SK-N-SH (cell line): Measurements from ENCODE around the gene HDAC11. TPM values are rescaled to one million over a fixed set of nuclear protein-coding genes. Genes with fewer than 3 reads are reported as not detected.
A peak's percentile ranks its signal among the peaks of the same experiment; 100 is the strongest.

Experiments
- CTCF ChIA-PET: fragments of 300-600, 350-600 bp; formaldehyde crosslinking; extraction: SDS; loops from one replicate; lab custom pipeline; 2021; lab: Yijun Ruan, JAX
- POLR2A ChIA-PET: fragments of 350-600 bp; sonication (Branson Sonifier 250); formaldehyde crosslinking; extraction: SDS; loops from one replicate; lab custom pipeline; 2020; ENCODE audit warnings: antibody characterized with exemption, inconsistent platforms; lab: Yijun Ruan, JAX
- DNase-seq: peaks from one replicate; pipeline ENCODE4 v3.0.0; 2012
- H2AFZ ChIP-seq: fragments of 200-600 bp; sonication (generic); 2 replicates; pipeline ENCODE4 v1.8.1; 2016; ENCODE audit warnings: antibody characterized with exemption, mild to moderate bottlenecking, low read depth
- H3F3A ChIP-seq: fragments of 200-600 bp; sonication (generic); replicated peaks from 2 replicates; pipeline ENCODE3; 2016; ENCODE audit warnings: antibody characterized with exemption, mild to moderate bottlenecking; ENCODE audit not compliant: insufficient read depth
- H3K27ac ChIP-seq, 2 experiments: fragments of 200-500 bp in 1 of 2; fragments of 200-600 bp in 1 of 2; sonication (Bioruptor generic) in 1 of 2; sonication (generic), shearing (Covaris generic) in 1 of 2; 2 replicates each; pipeline versions ENCODE4 v1.5.1 to v1.6.1; 2014 to 2016; ENCODE audit warnings: low read depth in 2 of 2, inconsistent platforms in 1 of 2, low read length in 1 of 2, mild to moderate bottlenecking in 1 of 2, mixed read lengths in 1 of 2
- H3K27me3 ChIP-seq: fragments of 200-600 bp; sonication (generic), shearing (Covaris generic); 2 replicates; pipeline ENCODE4 v1.6.1; 2016; ENCODE audit warnings: mixed run types; ENCODE audit not compliant: insufficient read depth
- H3K36me3 ChIP-seq, 2 experiments: fragments of 200-500 bp in 1 of 2; fragments of 200-600 bp in 1 of 2; sonication (Bioruptor generic) in 1 of 2; sonication (generic) in 1 of 2; replicated peaks in 1 of 2; 2 replicates each; pipeline versions ENCODE3 to v1.5.1; 2014 to 2016; ENCODE audit warnings: low read length in 1 of 2, mild to moderate bottlenecking in 1 of 2; ENCODE audit not compliant: insufficient read depth in 2 of 2, control insufficient read depth in 1 of 2
- H3K4me1 ChIP-seq, 2 experiments: fragments of 200-500 bp in 1 of 2; fragments of 200-600 bp in 1 of 2; sonication (Bioruptor generic) in 1 of 2; sonication (generic), shearing (Covaris generic) in 1 of 2; 2 replicates each; pipeline versions ENCODE4 v1.5.1 to v1.6.1; 2014 to 2016; ENCODE audit warnings: low read depth in 1 of 2, low read length in 1 of 2, mixed run types in 1 of 2; ENCODE audit not compliant: insufficient read depth in 2 of 2, control insufficient read depth in 1 of 2
- H3K4me2 ChIP-seq: fragments of 200-600 bp; sonication (generic), shearing (Covaris generic); 2 replicates; pipeline ENCODE4 v1.6.1; 2017; ENCODE audit warnings: mixed run types
- H3K4me3 ChIP-seq, 2 experiments: fragments of 200-500 bp in 1 of 2; fragments of 200-600 bp in 1 of 2; sonication (Bioruptor generic) in 1 of 2; sonication (generic), shearing (Covaris generic) in 1 of 2; 2 replicates each; pipeline versions ENCODE4 v1.5.1 to v1.8.1; 2014 to 2016; ENCODE audit warnings: low read depth in 2 of 2, inconsistent platforms in 1 of 2, low read length in 1 of 2, mild to moderate bottlenecking in 1 of 2, mixed read lengths in 1 of 2, moderate library complexity in 1 of 2
- H3K79me2 ChIP-seq: fragments of 200-600 bp; sonication (generic); 2 replicates; pipeline ENCODE4 v1.8.1; 2017; ENCODE audit warnings: mild to moderate bottlenecking; ENCODE audit not compliant: insufficient read depth
- H3K9ac ChIP-seq: fragments of 200-600 bp; sonication (generic); 2 replicates; pipeline ENCODE4 v1.6.1; 2017; ENCODE audit warnings: mixed run types
- H3K9me2 ChIP-seq: fragments of 200-600 bp; sonication (generic); 2 replicates; pipeline ENCODE4 v1.6.1; 2017; ENCODE audit warnings: mixed run types
- H3K9me3 ChIP-seq: fragments of 200-600 bp; sonication (generic); 2 replicates; pipeline ENCODE4 v1.6.1; 2017; ENCODE audit warnings: mixed run types, mild to moderate bottlenecking, moderate library complexity
- H4K20me1 ChIP-seq: fragments of 200-600 bp; sonication (generic); 2 replicates; pipeline ENCODE4 v1.6.1; 2017; ENCODE audit warnings: mild to moderate bottlenecking, mixed run types; ENCODE audit not compliant: insufficient read depth
- CHD2 ChIP-seq: fragments of 150-350 bp; IDR thresholded peaks from 2 replicates; pipeline ENCODE4 v1.6.1; 2018; ENCODE audit warnings: low read length; ENCODE audit not compliant: partially characterized antibody
- CTCF ChIP-seq: fragments of 200-600 bp; sonication (generic); IDR thresholded peaks from 2 replicates; pipeline ENCODE4 v1.6.1; 2017; ENCODE audit warnings: antibody characterized with exemption, mild to moderate bottlenecking, moderate library complexity
- ELF1 ChIP-seq: IDR thresholded peaks from 2 replicates; pipeline ENCODE4 v1.4.0; 2012
- EP300 ChIP-seq, 2 experiments: IDR thresholded peaks; 2 replicates each; pipeline versions ENCODE4 v1.4.0 to v1.6.1; 2012; ENCODE audit warnings: borderline replicate concordance in 1 of 2, low read depth in 1 of 2, low read length in 1 of 2
- EZH2phosphoT487 ChIP-seq: fragments of 200-600 bp; sonication (generic); IDR thresholded peaks from 2 replicates; pipeline ENCODE4 v1.6.1; 2017; ENCODE audit warnings: low read depth, mixed run types, mild to moderate bottlenecking, antibody characterized with exemption, moderate library complexity, borderline replicate concordance
- FOSL2 ChIP-seq: IDR thresholded peaks from 2 replicates; pipeline ENCODE4 v1.4.0; 2012; ENCODE audit warnings: low read depth, mild to moderate bottlenecking, moderate library complexity, borderline replicate concordance
- FOXJ3 ChIP-seq: sonication (generic); formaldehyde crosslinking; IDR thresholded peaks from 2 replicates; pipeline ENCODE4 v1.5.1; 2020; ENCODE audit warnings: mild to moderate bottlenecking, missing genetic modification reagents
- GATA2 ChIP-seq: sonication (generic); formaldehyde crosslinking; IDR thresholded peaks from 2 replicates; pipeline ENCODE4 v1.5.0; 2020; ENCODE audit warnings: mild to moderate bottlenecking, missing genetic modification reagents
- IRF3 ChIP-seq: fragments of 150-350 bp; IDR thresholded peaks from 2 replicates; pipeline ENCODE4 v1.6.1; 2016; ENCODE audit warnings: mild to moderate bottlenecking, low read depth, low read length
- JUND ChIP-seq: IDR thresholded peaks from 2 replicates; pipeline ENCODE4 v1.4.0; 2012
- MAX ChIP-seq: IDR thresholded peaks from 2 replicates; pipeline ENCODE4 v1.4.0; 2012; ENCODE audit warnings: low read depth
- MXI1 ChIP-seq: IDR thresholded peaks from 2 replicates; pipeline ENCODE4 v1.6.1; 2012; ENCODE audit warnings: mild to moderate bottlenecking, low read depth, low read length, improper control_type of control experiment
- NRF1 ChIP-seq: IDR thresholded peaks from 2 replicates; pipeline ENCODE4 v1.6.1; 2012; ENCODE audit warnings: low read depth, mild to moderate bottlenecking, low read length
- PBX3 ChIP-seq: IDR thresholded peaks from 2 replicates; pipeline ENCODE4; 2012
- RAD21 ChIP-seq: IDR thresholded peaks from 2 replicates; pipeline ENCODE4 v1.6.1; 2012; ENCODE audit warnings: mild to moderate bottlenecking, low read length
- RCOR1 ChIP-seq: fragments of 150-350 bp; IDR thresholded peaks from 2 replicates; pipeline ENCODE4 v1.6.1; 2017; ENCODE audit warnings: antibody characterized with exemption, low read length
- REST ChIP-seq: IDR thresholded peaks from 2 replicates; pipeline ENCODE4 v1.6.1; 2012; ENCODE audit warnings: mild to moderate bottlenecking, low read depth, low read length, moderate library complexity
- RXRA ChIP-seq: IDR thresholded peaks from 2 replicates; pipeline ENCODE4 v1.4.0; 2012; ENCODE audit warnings: low read depth, mild to moderate bottlenecking, borderline replicate concordance
- SIN3A ChIP-seq: IDR thresholded peaks from 2 replicates; pipeline ENCODE4 v1.6.1; 2012; ENCODE audit warnings: low read depth, mild to moderate bottlenecking, low read length, moderate library complexity, borderline replicate concordance
- TAF1 ChIP-seq: IDR thresholded peaks from 2 replicates; pipeline ENCODE4 v1.6.1; 2012; ENCODE audit warnings: low read depth, mild to moderate bottlenecking, low read length, moderate library complexity, borderline replicate concordance
- TCF12 ChIP-seq: IDR thresholded peaks from 2 replicates; pipeline ENCODE4 v1.4.0; 2012
- YY1 ChIP-seq: IDR thresholded peaks from 2 replicates; pipeline ENCODE4 v1.4.0; 2012; ENCODE audit warnings: low read depth, mild to moderate bottlenecking
- ZBTB33 ChIP-seq: IDR thresholded peaks from 2 replicates; pipeline ENCODE4 v1.4.0; 2012; ENCODE audit warnings: low read depth, borderline replicate concordance
- WGBS: methylation state at CpG from one replicate; pipeline ENCODE4 v1.1.6; 2017; ENCODE audit warnings: low lambda C conversion rate; 5-methylcytosine and 5-hydroxymethylcytosine counted together
- polyA plus RNA-seq, 3 experiments: library from polyadenylated mRNA; depleted of rRNA; stranded (reverse); fragments of >200 nt; gene quantifications; 2 replicates each; pipeline ENCODE4 v1.2.3, GENCODE V29; 2012

Gene HDAC11
- polyA plus RNA-seq, 1 of the 3 experiments (the other 2 are of a cell fraction), result 17.5 TPM

GRCh38 chr3:13500133-13500885 is 20.2 kb downstream of the HDAC11 start:
- Histone ChIP-seq H3K27me3 (no peaks in the 10 kb centered on the region), H3K36me3 (no peaks in the 10 kb centered on the region), H3K9me2 (no peaks in the 10 kb centered on the region), H3K79me2 (no peaks in the 10 kb centered on the region), H3K4me3 (no peak overlapping the region; a peak in 1 of 4 replicates), H3K9ac (no peak overlapping the region), H3F3A (no peaks in the 10 kb centered on the region), H3K9me3 (no peaks in the 10 kb centered on the region), H2AFZ (no peak overlapping the region), H3K27ac (no peak overlapping the region), H4K20me1 (no peaks in the 10 kb centered on the region), H3K4me1 (peaks cover 0 to 11% of the 10 kb centered on the region in 2 experiments; a peak in 1 of 4 replicates), H3K4me2 (no peak overlapping the region)
- ChIA-PET POLR2A (no interaction called here), CTCF (interaction anchor here (0.6 to 29.6 kb wide), 25 partner anchors 9 to 539 kb away, joined by 3 to 872 read pairs (median 3); partner anchors contain the start of gene WNT7A)
- peak; percentile 79 for DNase-seq
- WGBS, result 95% methylated on average over 8 of the region's 15 CpGs
- TF ChIP-seq YY1 (no peak), EP300 (IDR thresholded peaks at IDR 0.05; ENCODE audit: borderline replicate concordance in 1 of 2, low read depth in 1 of 2, low read length in 1 of 2) (no peak), FOSL2 (no peak), SIN3A (no peak), IRF3 (no peak), REST (no peak), NRF1 (no peak), TAF1 (no peak), PBX3 (no peak), RCOR1 (no peak), TCF12 (no peak), MAX (no peak), FOXJ3 (CRISPR knock-in tag) (no peak), MXI1 (no peak), JUND (no peak), ZBTB33 (no peak), EZH2phosphoT487 (no peak), RAD21 (peak; percentile 55), RXRA (no peak), ELF1 (no peak), CHD2 (no peak), CTCF (peak; percentile 63), GATA2 (CRISPR knock-in tag) (no peak)
